DOHH2 (cell line): Measurements from ENCODE around the gene PROK1.

Experiments used
- CTCF ChIP-seq: fragments of 200-600 bp; sonication (generic); IDR thresholded peaks from one replicate; pipeline ENCODE4 v1.5.1; 2014; ENCODE audit warnings: antibody characterized with exemption, mild to moderate bottlenecking, low read depth, low read length; ENCODE audit not compliant: poor library complexity, severe bottlenecking
- EZH2phosphoT487 ChIP-seq: fragments of 200-600 bp; sonication (generic); IDR thresholded peaks from 2 replicates; pipeline ENCODE4 v1.6.1; 2017; ENCODE audit warnings: borderline replicate concordance, mild to moderate bottlenecking, antibody characterized with exemption, low read length, moderate library complexity, mixed read lengths

- TF ChIP-seq CTCF (no peak), EZH2phosphoT487 (no peak)
These were observed 20.0 kb upstream of the PROK1 start for GRCh38 chr1:110430901-110431300.
